ENCODE data around the gene GAL3ST3.
A peak's percentile ranks its signal among the peaks of the same experiment; 100 is the strongest.

GAL3ST3 gene

DNA sequence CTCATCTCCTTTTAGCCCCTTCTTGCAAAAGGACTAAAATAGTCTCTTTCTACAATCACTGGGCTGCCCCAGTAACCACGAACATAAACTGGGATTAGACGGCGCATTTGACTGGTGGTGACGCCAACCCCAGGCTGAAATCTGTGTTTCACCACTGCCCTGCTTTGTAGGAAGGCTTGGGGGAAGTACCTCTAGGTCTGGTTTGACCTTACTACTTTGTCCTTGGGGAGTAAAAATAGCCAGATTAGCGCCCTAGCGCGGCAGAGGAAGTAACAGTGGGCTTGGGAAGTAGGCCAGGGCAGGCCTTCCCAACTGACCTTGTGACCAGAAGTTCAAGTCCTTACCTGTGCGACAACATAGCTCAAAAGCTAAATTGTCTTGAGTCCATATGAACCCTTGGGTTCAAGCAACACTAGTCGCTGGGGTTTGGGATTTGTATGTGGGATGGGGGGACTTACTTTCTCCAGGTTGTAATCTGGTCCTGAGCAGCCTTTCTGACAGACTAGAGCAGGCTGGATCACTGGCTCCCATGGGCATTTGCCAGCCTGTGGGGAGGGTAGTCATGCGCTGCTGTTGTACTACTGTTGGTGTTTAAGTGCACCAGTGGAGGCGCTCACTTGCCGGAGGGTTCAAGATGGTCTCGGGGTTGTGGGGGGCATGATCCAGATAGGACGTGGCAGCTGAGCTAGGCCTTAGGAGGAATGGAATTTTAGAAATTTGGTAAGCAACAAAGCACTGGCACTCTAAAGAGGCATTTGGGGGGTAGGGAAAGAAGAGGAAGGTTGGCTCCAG, 20.2 kb upstream of the GAL3ST3 start:
- peak overlapping the region; percentile 64 for H2BK5ac ChIP-seq (ENCODE audit: low read depth, low read length, poor library complexity)
- no peaks in the 10 kb centered on the region for H3K9me3 ChIP-seq (ENCODE audit: insufficient read depth, low read depth, low read length)
- H4K91ac ChIP-seq (ENCODE audit: low read depth, low read length) = peak overlapping the region; percentile 99
- peak overlapping the region; percentile 89 for H3K4me2 ChIP-seq (ENCODE audit: low read length)
- H3K9ac ChIP-seq (ENCODE audit: low read length) = peak overlapping the region; percentile 51
- H2BK120ac ChIP-seq (ENCODE audit: insufficient read depth, low read length, poor library complexity) = peak overlapping the region; percentile 5
- H3K79me1 ChIP-seq (ENCODE audit: low read length) = peaks cover 20% of the 10 kb centered on the region
- H3K4me1 ChIP-seq (ENCODE audit: control insufficient read depth in 1 of 2, insufficient read depth in 2 of 2, low read length in 2 of 2) = peaks cover 4 to 6% of the 10 kb centered on the region in 2 experiments
- WGBS (ENCODE audit: extremely low coverage, insufficient coverage, insufficient read length) = no CpG with 5 or more reads among the region's 14 CpGs
- H3K27me3 ChIP-seq (ENCODE audit: insufficient read depth, low read length) = no peaks in the 10 kb centered on the region
- H3K4me3 ChIP-seq (ENCODE audit: low read depth, low read length) = peak overlapping the region; percentile 99
- peak overlapping the region; percentile 87 for H3K27ac ChIP-seq (ENCODE audit: low read depth, low read length)
- peak overlapping the region; percentile 63 for H3K18ac ChIP-seq (ENCODE audit: low read length)
- no peak overlapping the region for H3K23ac ChIP-seq (ENCODE audit: low read length)
- peaks cover 31 to 45% of the 10 kb centered on the region in 2 experiments for H3K36me3 ChIP-seq (ENCODE audit: control insufficient read depth in 1 of 2, insufficient read depth in 2 of 2, low read length in 2 of 2)
- H4K8ac ChIP-seq (ENCODE audit: low read depth, low read length) = peak overlapping the region; percentile 91
- H2AFZ ChIP-seq (ENCODE audit: insufficient read depth, low read length, poor library complexity) = peak overlapping the region; percentile 74
- peak overlapping the region; percentile 18 for H2BK12ac ChIP-seq (ENCODE audit: low read length)
- H3K79me2 ChIP-seq (ENCODE audit: control insufficient read depth, insufficient read depth, low read length, poor library complexity) = peaks cover 10% of the 10 kb centered on the region
- H3K14ac ChIP-seq (ENCODE audit: low read length) = peak overlapping the region; percentile 60
- H4K12ac ChIP-seq (ENCODE audit: low read depth, low read length) = peak overlapping the region; percentile 75
- H2AK5ac ChIP-seq (ENCODE audit: low read length) = peak overlapping the region; percentile 71
- DNase-seq = peak in 1 of 2 donors; percentile 31
- H3K4ac ChIP-seq (ENCODE audit: low read depth, low read length) = peak overlapping the region; percentile 38

DNA sequence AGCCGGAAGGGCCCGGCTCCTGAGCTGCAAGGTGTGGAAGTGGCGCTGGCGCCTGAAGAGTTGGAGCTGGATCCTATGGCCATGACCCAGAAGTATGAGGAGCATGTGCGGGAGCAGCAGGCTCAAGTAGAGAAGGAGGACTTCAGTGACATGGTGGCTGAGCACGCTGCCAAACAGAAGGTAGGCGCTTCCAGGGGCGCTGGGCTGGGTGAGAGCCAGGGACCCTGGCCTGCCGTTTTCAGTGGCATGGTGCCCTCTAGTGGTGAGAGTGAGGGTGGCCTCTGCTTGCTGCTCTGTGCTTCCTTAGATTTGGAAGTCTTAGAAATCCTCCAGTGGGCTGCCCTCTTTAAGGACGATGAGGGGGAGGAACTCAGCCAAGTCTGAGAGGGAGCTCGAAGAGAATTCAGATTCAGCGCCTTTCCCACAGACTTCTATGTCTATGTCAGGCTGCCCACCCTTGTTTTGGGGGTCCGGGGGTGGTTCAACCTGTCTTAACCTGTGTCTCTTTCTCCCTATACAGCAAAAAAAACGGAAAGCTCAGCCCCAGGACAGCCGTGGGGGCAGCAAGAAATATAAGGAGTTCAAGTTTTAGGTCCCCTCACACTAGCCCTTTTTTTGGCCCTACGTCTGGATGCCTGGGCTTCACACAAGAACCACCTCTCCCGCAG, 19.3 kb upstream of the GAL3ST3 start:
- no peaks in the 10 kb centered on the region for H3K27me3 ChIP-seq (ENCODE audit: insufficient read depth, low read length)
- no peak overlapping the region for H2BK12ac ChIP-seq (ENCODE audit: low read length)
- no peak overlapping the region for H3K4ac ChIP-seq (ENCODE audit: low read depth, low read length)
- H2AFZ ChIP-seq (ENCODE audit: insufficient read depth, low read length, poor library complexity) = no peak overlapping the region
- H3K79me1 ChIP-seq (ENCODE audit: low read length) = peaks cover 20% of the 10 kb centered on the region
- H2BK120ac ChIP-seq (ENCODE audit: insufficient read depth, low read length, poor library complexity) = no peak overlapping the region
- no peak overlapping the region for H3K14ac ChIP-seq (ENCODE audit: low read length)
- H4K12ac ChIP-seq (ENCODE audit: low read depth, low read length) = no peak overlapping the region
- no peak overlapping the region for H3K9ac ChIP-seq (ENCODE audit: low read length)
- H3K18ac ChIP-seq (ENCODE audit: low read length) = peak overlapping the region; percentile 26
- H3K23ac ChIP-seq (ENCODE audit: low read length) = no peak overlapping the region
- H3K9me3 ChIP-seq (ENCODE audit: insufficient read depth, low read depth, low read length) = no peaks in the 10 kb centered on the region
- H3K79me2 ChIP-seq (ENCODE audit: control insufficient read depth, insufficient read depth, low read length, poor library complexity) = peaks cover 10% of the 10 kb centered on the region
- no peak overlapping the region for H4K91ac ChIP-seq (ENCODE audit: low read depth, low read length)
- no peak overlapping the region for H2AK5ac ChIP-seq (ENCODE audit: low read length)
- H3K4me1 ChIP-seq (ENCODE audit: control insufficient read depth in 1 of 2, insufficient read depth in 2 of 2, low read length in 2 of 2) = peaks cover 4 to 6% of the 10 kb centered on the region in 2 experiments
- no peak overlapping the region for H3K4me2 ChIP-seq (ENCODE audit: low read length)
- peak overlapping the region; percentile 87 for H3K27ac ChIP-seq (ENCODE audit: low read depth, low read length)
- H3K36me3 ChIP-seq (ENCODE audit: control insufficient read depth in 1 of 2, insufficient read depth in 2 of 2, low read length in 2 of 2) = peaks cover 37 to 52% of the 10 kb centered on the region in 2 experiments
- no peak overlapping the region for H3K4me3 ChIP-seq (ENCODE audit: low read depth, low read length)
- no peak overlapping the region for H2BK5ac ChIP-seq (ENCODE audit: low read depth, low read length, poor library complexity)
- no peak overlapping the region for H4K8ac ChIP-seq (ENCODE audit: low read depth, low read length)
- WGBS (ENCODE audit: extremely low coverage, insufficient coverage, insufficient read length) = no CpG with 5 or more reads among the region's 17 CpGs
- peak; percentile 75 to 93 for DNase-seq

DNA sequence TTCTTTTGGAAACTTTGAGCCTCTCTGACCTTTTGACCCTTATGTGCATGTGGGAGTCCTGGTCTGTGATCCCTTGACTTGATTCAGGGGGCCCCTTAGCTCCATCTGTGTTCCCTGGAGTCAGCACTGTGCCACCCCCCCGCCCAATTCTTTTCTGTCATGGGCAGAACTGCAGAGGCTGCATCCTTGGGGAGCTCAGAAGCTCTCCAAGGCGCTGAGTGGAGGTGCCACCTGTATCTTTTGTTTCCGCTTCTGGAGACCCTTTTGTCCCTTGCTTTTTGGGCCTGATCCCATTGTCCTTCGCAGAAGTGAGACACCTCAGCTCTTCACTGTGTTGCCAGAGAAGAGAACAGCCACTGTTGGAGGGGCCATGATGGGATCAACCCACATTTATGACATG, 18.7 kb upstream of the GAL3ST3 start:
- no peak overlapping the region for H4K12ac ChIP-seq (ENCODE audit: low read depth, low read length)
- no peak overlapping the region for H3K9ac ChIP-seq (ENCODE audit: low read length)
- no peaks in the 10 kb centered on the region for H3K9me3 ChIP-seq (ENCODE audit: insufficient read depth, low read depth, low read length)
- H3K79me2 ChIP-seq (ENCODE audit: control insufficient read depth, insufficient read depth, low read length, poor library complexity) = peaks cover 10% of the 10 kb centered on the region
- no peak overlapping the region for H3K4me3 ChIP-seq (ENCODE audit: low read depth, low read length)
- no CpG with 5 or more reads among the region's 4 CpGs for whole genome bisulfite sequencing (ENCODE audit: extremely low coverage, insufficient coverage, insufficient read length)
- no peak overlapping the region for H4K8ac ChIP-seq (ENCODE audit: low read depth, low read length)
- H3K18ac ChIP-seq (ENCODE audit: low read length) = no peak overlapping the region
- no peak overlapping the region for H2BK120ac ChIP-seq (ENCODE audit: insufficient read depth, low read length, poor library complexity)
- H3K23ac ChIP-seq (ENCODE audit: low read length) = no peak overlapping the region
- no peak overlapping the region for H4K91ac ChIP-seq (ENCODE audit: low read depth, low read length)
- peaks cover 38 to 56% of the 10 kb centered on the region in 2 experiments for H3K36me3 ChIP-seq (ENCODE audit: control insufficient read depth in 1 of 2, insufficient read depth in 2 of 2, low read length in 2 of 2)
- DNase-seq = no peak
- H3K27ac ChIP-seq (ENCODE audit: low read depth, low read length) = no peak overlapping the region
- no peak overlapping the region for H2AFZ ChIP-seq (ENCODE audit: insufficient read depth, low read length, poor library complexity)
- H3K79me1 ChIP-seq (ENCODE audit: low read length) = peaks cover 20% of the 10 kb centered on the region
- H3K14ac ChIP-seq (ENCODE audit: low read length) = no peak overlapping the region
- no peak overlapping the region for H2BK12ac ChIP-seq (ENCODE audit: low read length)
- no peak overlapping the region for H3K4ac ChIP-seq (ENCODE audit: low read depth, low read length)
- H3K27me3 ChIP-seq (ENCODE audit: insufficient read depth, low read length) = no peaks in the 10 kb centered on the region
- no peak overlapping the region for H2AK5ac ChIP-seq (ENCODE audit: low read length)
- H3K4me1 ChIP-seq (ENCODE audit: control insufficient read depth in 1 of 2, insufficient read depth in 2 of 2, low read length in 2 of 2) = peaks cover 4 to 6% of the 10 kb centered on the region in 2 experiments
- no peak overlapping the region for H3K4me2 ChIP-seq (ENCODE audit: low read length)
- H2BK5ac ChIP-seq (ENCODE audit: low read depth, low read length, poor library complexity) = no peak overlapping the region

DNA sequence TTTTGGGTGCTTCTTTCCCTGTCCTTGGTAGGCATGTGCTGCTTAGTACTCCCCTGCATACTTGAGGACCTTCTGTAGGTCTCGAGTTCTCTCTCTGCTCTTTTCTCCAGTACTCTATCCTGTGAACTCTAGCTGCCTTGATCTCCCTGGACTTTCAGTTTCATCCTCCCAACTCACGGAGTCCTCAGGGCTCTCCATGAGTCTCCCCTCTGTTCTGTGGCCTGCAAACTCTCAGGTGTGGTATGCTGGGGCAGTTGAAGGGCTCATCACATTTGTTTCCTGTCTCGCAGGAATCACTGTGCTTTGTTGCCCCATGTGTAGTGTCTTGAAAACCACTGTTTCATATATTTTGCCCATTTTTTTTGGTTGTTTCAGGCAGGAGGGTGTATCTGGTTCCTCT, 17.8 kb upstream of the GAL3ST3 start:
- Histone ChIP-seq H3K79me1 (ENCODE audit: low read length) (peaks cover 20% of the 10 kb centered on the region), H3K18ac (ENCODE audit: low read length) (no peak overlapping the region), H3K36me3 (ENCODE audit: control insufficient read depth in 1 of 2, insufficient read depth in 2 of 2, low read length in 2 of 2) (peaks cover 38 to 55% of the 10 kb centered on the region in 2 experiments), H3K4ac (ENCODE audit: low read depth, low read length) (no peak overlapping the region), H3K27ac (ENCODE audit: low read depth, low read length) (no peak overlapping the region), H2AFZ (ENCODE audit: insufficient read depth, low read length, poor library complexity) (no peak overlapping the region), H2BK120ac (ENCODE audit: insufficient read depth, low read length, poor library complexity) (no peak overlapping the region), H3K4me1 (ENCODE audit: control insufficient read depth in 1 of 2, insufficient read depth in 2 of 2, low read length in 2 of 2) (peaks cover 4 to 6% of the 10 kb centered on the region in 2 experiments), H3K27me3 (ENCODE audit: insufficient read depth, low read length) (no peaks in the 10 kb centered on the region), H3K9me3 (ENCODE audit: insufficient read depth, low read depth, low read length) (peaks cover under 1% of the 10 kb centered on the region), H3K4me3 (ENCODE audit: low read depth, low read length) (no peak overlapping the region), H3K23ac (ENCODE audit: low read length) (no peak overlapping the region), H3K14ac (ENCODE audit: low read length) (no peak overlapping the region), H2BK12ac (ENCODE audit: low read length) (no peak overlapping the region), H4K91ac (ENCODE audit: low read depth, low read length) (no peak overlapping the region), H2AK5ac (ENCODE audit: low read length) (no peak overlapping the region), H3K79me2 (ENCODE audit: control insufficient read depth, insufficient read depth, low read length, poor library complexity) (peaks cover 10% of the 10 kb centered on the region), H4K8ac (ENCODE audit: low read depth, low read length) (no peak overlapping the region), H4K12ac (ENCODE audit: low read depth, low read length) (no peak overlapping the region), H3K4me2 (ENCODE audit: low read length) (no peak overlapping the region), H2BK5ac (ENCODE audit: low read depth, low read length, poor library complexity) (no peak overlapping the region), H3K9ac (ENCODE audit: low read length) (no peak overlapping the region)
- WGBS (ENCODE audit: extremely low coverage, insufficient coverage, insufficient read length) = no CpG with 5 or more reads among the region's 3 CpGs
- no peak for DNase-seq

All from trophoblast cell (in vitro differentiated cells and primary cell).